ENCODE data around the gene FPR2.

DNA sequence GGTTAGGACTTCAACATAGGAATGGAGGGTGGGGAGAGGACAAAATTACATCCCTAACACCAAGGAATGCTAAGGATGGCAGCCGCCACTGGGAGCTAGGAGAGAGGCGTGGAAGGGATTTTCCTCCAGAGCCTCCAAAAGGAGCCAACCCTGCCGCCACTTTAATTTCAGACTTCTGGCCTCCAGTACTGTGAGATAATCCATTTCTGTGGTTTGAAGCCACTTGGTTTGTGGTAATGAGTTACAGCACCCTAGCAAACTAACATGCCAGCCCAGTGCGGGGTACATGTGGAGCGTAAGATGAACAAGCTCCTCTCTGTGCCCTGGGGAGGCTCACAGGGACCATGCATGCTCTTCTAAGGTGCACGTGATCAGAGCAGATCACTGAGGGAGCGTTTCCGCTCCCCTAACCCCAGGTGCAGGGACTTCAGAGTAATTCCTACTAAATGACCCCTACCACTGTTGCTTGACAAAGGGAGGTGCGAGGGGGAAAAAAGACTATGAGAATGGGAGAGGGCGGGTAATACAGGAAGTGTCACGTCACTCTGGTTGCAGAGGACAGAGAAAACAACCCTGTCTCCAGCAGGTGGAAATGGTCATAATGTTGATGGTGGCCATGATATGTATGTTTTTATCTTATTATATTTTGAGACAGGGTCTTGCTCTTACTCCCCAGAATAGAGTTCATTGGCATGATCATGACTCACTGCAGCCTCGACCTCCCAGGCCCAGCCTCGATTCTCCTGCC, 21.3 kb upstream of the FPR2 start:
- TF ChIP-seq GATA2 (IDR thresholded peaks at IDR 0.05; ENCODE audit: low read depth, low read length) (no peak), GATA3 (IDR thresholded peaks at IDR 0.05; ENCODE audit: low read depth, low read length) (no peak)

All from SH-SY5Y (cell line).